ENCODE data around the gene MDM4. TPM values are rescaled to one million over a fixed set of nuclear protein-coding genes. Genes with fewer than 3 reads are reported as not detected.
A peak's percentile ranks its signal among the peaks of the same experiment; 100 is the strongest.

The MDM4 gene
- polyA plus RNA-seq, 6 donors from 2014 or later, result 12.6 to 50.8 (median 28.2) TPM

GRCh38 chr1:204583909-204584632 is 67.9 kb downstream of the MDM4 start:
- no peak for ATAC-seq (ENCODE audit: low read depth in 2 of 2)
- Mint-ChIP-seq H3K4me3 (peak overlapping the region in 2 of 8 donors; percentile 20 to 35), H3K4me1 (peaks cover 28 to 58% (median 40%) of the 10 kb centered on the region in 3 donors), H3K9me3 (no peaks in the 10 kb centered on the region), H3K27me3 (no peaks in the 10 kb centered on the region), H3K27ac (peak overlapping the region in 5 of 6 donors; percentile 16 to 90 (median 31)), H3K36me3 (peaks cover 7% of the 10 kb centered on the region in 2 donors)
- no peak for DNase-seq

GRCh38 chr1:204584699-204585372 is 68.6 kb downstream of the MDM4 start:
- peaks cover 28 to 58% (median 36%) of the 10 kb centered on the region in 3 donors for H3K4me1 Mint-ChIP-seq
- no peaks in the 10 kb centered on the region for H3K27me3 Mint-ChIP-seq
- H3K9me3 Mint-ChIP-seq, result no peaks in the 10 kb centered on the region
- no peak for DNase-seq
- H3K36me3 Mint-ChIP-seq, result peaks cover 7 to 12% of the 10 kb centered on the region in 2 donors
- H3K27ac Mint-ChIP-seq, result peak overlapping the region in 2 of 6 donors; percentile 70 to 91
- ATAC-seq (ENCODE audit: low read depth in 2 of 2), result peak; percentile 55 to 82
- H3K4me3 Mint-ChIP-seq, result peak overlapping the region in 2 of 8 donors; percentile 25 to 41

- Mint-ChIP-seq H3K4me3 (no peak overlapping the region), H3K27ac (peak overlapping the region in 2 of 6 donors; percentile 26 to 57), H3K27me3 (no peaks in the 10 kb centered on the region), H3K36me3 (peaks cover 7 to 12% of the 10 kb centered on the region in 2 donors), H3K4me1 (peaks cover 17 to 35% (median 19%) of the 10 kb centered on the region in 3 donors), H3K9me3 (no peaks in the 10 kb centered on the region)
- DNase-seq, result no peak
- no peak for ATAC-seq (ENCODE audit: low read depth in 2 of 2)
Observed at GRCh38 chr1:204587621-204588020, 71.4 kb downstream of the MDM4 start.

GRCh38 chr1:204588826-204589225 is 72.6 kb downstream of the MDM4 start:
- ATAC-seq (ENCODE audit: low read depth in 2 of 2) (no peak), DNase-seq (no peak)
- Mint-ChIP-seq H3K4me3 (no peak overlapping the region), H3K4me1 (peaks cover 11 to 23% (median 15%) of the 10 kb centered on the region in 3 donors), H3K36me3 (peaks cover 7 to 12% of the 10 kb centered on the region in 2 donors), H3K9me3 (no peaks in the 10 kb centered on the region), H3K27ac (peak overlapping the region in 1 of 6 donors; percentile 56), H3K27me3 (no peaks in the 10 kb centered on the region)

GRCh38 chr1:204589409-204590038 is 73.3 kb downstream of the MDM4 start:
- DNase-seq (no peak), ATAC-seq (ENCODE audit: low read depth in 2 of 2) (peak in 1 of 2 donors; percentile 54)
- Mint-ChIP-seq H3K4me1 (peaks cover 11 to 18% (median 15%) of the 10 kb centered on the region in 3 donors), H3K4me3 (no peak overlapping the region), H3K9me3 (no peaks in the 10 kb centered on the region), H3K36me3 (peaks cover 7 to 12% of the 10 kb centered on the region in 2 donors), H3K27ac (peak overlapping the region in 1 of 6 donors; percentile 38), H3K27me3 (no peaks in the 10 kb centered on the region)

- peaks cover 9 to 11% (median 10%) of the 10 kb centered on the region in 3 donors for H3K4me1 Mint-ChIP-seq
Observed at GRCh38 chr1:204591473-204592090, 75.4 kb downstream of the MDM4 start.

GRCh38 chr1:204592246-204592948 is 76.2 kb downstream of the MDM4 start:
- Mint-ChIP-seq H3K27ac (peak overlapping the region in 2 of 6 donors; percentile 25 to 47), H3K9me3 (no peaks in the 10 kb centered on the region), H3K27me3 (no peaks in the 10 kb centered on the region), H3K4me1 (peaks cover 10 to 11% (median 10%) of the 10 kb centered on the region in 3 donors), H3K36me3 (peaks cover 6 to 26% of the 10 kb centered on the region in 2 donors), H3K4me3 (no peak overlapping the region)
- DNase-seq, result no peak
- no peak for ATAC-seq (ENCODE audit: low read depth in 2 of 2)

More at GRCh38 chr1:204591473-204592090, 75.4 kb downstream of the MDM4 start:
- Mint-ChIP-seq H3K36me3 (peaks cover 7 to 19% of the 10 kb centered on the region in 2 donors), H3K4me3 (no peak overlapping the region), H3K27ac (peak overlapping the region in 1 of 6 donors; percentile 83), H3K27me3 (no peaks in the 10 kb centered on the region), H3K9me3 (no peaks in the 10 kb centered on the region)
- DNase-seq (no peak), ATAC-seq (ENCODE audit: low read depth in 2 of 2) (no peak)

- Mint-ChIP-seq H3K4me3 (no peak overlapping the region), H3K36me3 (peaks cover 14 to 24% of the 10 kb centered on the region in 2 donors), H3K27me3 (no peaks in the 10 kb centered on the region), H3K9me3 (no peaks in the 10 kb centered on the region), H3K4me1 (peaks cover 4 to 15% (median 12%) of the 10 kb centered on the region in 3 donors), H3K27ac (no peak overlapping the region)
- ATAC-seq (ENCODE audit: low read depth in 2 of 2) (peak; percentile 51 to 52), DNase-seq (no peak)
Observed at GRCh38 chr1:204598319-204598969, 82.2 kb downstream of the MDM4 start.

- ATAC-seq (ENCODE audit: low read depth in 2 of 2), result no peak
- Mint-ChIP-seq H3K36me3 (peaks cover 20 to 24% of the 10 kb centered on the region in 2 donors), H3K4me3 (peak overlapping the region in 2 of 8 donors; percentile 40 to 42), H3K4me1 (peaks cover 4 to 15% (median 12%) of the 10 kb centered on the region in 3 donors), H3K27ac (peak overlapping the region in 1 of 6 donors; percentile 6), H3K27me3 (no peaks in the 10 kb centered on the region), H3K9me3 (no peaks in the 10 kb centered on the region)
- no peak for DNase-seq
Observed at GRCh38 chr1:204599098-204599497, 82.9 kb downstream of the MDM4 start.

GRCh38 chr1:204599596-204599995 is 83.4 kb downstream of the MDM4 start:
- ATAC-seq (ENCODE audit: low read depth in 2 of 2), result no peak
- DNase-seq, result no peak
- Mint-ChIP-seq H3K4me1 (peaks cover 4 to 15% (median 12%) of the 10 kb centered on the region in 3 donors), H3K36me3 (peaks cover 23 to 24% of the 10 kb centered on the region in 2 donors), H3K27me3 (no peaks in the 10 kb centered on the region), H3K9me3 (no peaks in the 10 kb centered on the region), H3K27ac (peak overlapping the region in 1 of 6 donors; percentile 8), H3K4me3 (no peak overlapping the region)

- DNase-seq, result no peak
- H3K27ac Mint-ChIP-seq, result peak overlapping the region in 1 of 6 donors; percentile 15
- peaks cover 4 to 15% (median 12%) of the 10 kb centered on the region in 3 donors for H3K4me1 Mint-ChIP-seq
- no peak overlapping the region for H3K4me3 Mint-ChIP-seq
- no peak for ATAC-seq (ENCODE audit: low read depth in 2 of 2)
- peaks cover 23 to 24% of the 10 kb centered on the region in 2 donors for H3K36me3 Mint-ChIP-seq
- no peaks in the 10 kb centered on the region for H3K9me3 Mint-ChIP-seq
- H3K27me3 Mint-ChIP-seq, result no peaks in the 10 kb centered on the region
Observed at GRCh38 chr1:204600203-204600602, 84.0 kb downstream of the MDM4 start.

- H3K4me3 Mint-ChIP-seq, result no peak overlapping the region
- no peaks in the 10 kb centered on the region for H3K9me3 Mint-ChIP-seq
- DNase-seq (no peak), ATAC-seq (ENCODE audit: low read depth in 2 of 2) (no peak)
- peaks cover 18 to 23% of the 10 kb centered on the region in 2 donors for H3K36me3 Mint-ChIP-seq
- peaks cover 4 to 15% (median 12%) of the 10 kb centered on the region in 3 donors for H3K4me1 Mint-ChIP-seq
- H3K27ac Mint-ChIP-seq, result peak overlapping the region in 1 of 6 donors; percentile 54
- peaks cover 0 to under 1% (median 0%) of the 10 kb centered on the region in 3 donors for H3K27me3 Mint-ChIP-seq
Observed at GRCh38 chr1:204600968-204601367, 84.8 kb downstream of the MDM4 start.
